ENCODE data around the gene ENDOG.
A peak's percentile ranks its signal among the peaks of the same experiment; 100 is the strongest.
"Not testable (repeated sequence)": the region's sequence is repeated elsewhere in the genome, so short reads cannot be mapped to it uniquely, and the experiment has no call there.

ENDOG gene

GRCh38 chr9:128774804-128775203, 43.5 kb upstream of the ENDOG start:
- no peak for TF ChIP-seq CTCF (IDR thresholded peaks at IDR 0.05; ENCODE audit: borderline replicate concordance, control extremely low read depth, extremely low read depth, insufficient read depth, missing control alignments)
- in situ Hi-C loops (cut with MboI; ENCODE audit: low sequenced_read_pairs, unreplicated experiment), result no loop called here
- DNase-seq (ENCODE audit: low spot score), result no peak

GRCh38 chr9:128780093-128780492, 38.2 kb upstream of the ENDOG start:
- DNase-seq (ENCODE audit: low spot score); in situ Hi-C loops (cut with MboI; ENCODE audit: low sequenced_read_pairs, unreplicated experiment): not testable (repeated sequence)

GRCh38 chr9:128781187-128782070, 36.9 kb upstream of the ENDOG start:
- no peak for TF ChIP-seq CTCF (IDR thresholded peaks at IDR 0.05; ENCODE audit: borderline replicate concordance, control extremely low read depth, extremely low read depth, insufficient read depth, missing control alignments)
- no peak for DNase-seq (ENCODE audit: low spot score)
- in situ Hi-C loops (cut with MboI; ENCODE audit: low sequenced_read_pairs, unreplicated experiment), result no loop called here

- no peak for DNase-seq (ENCODE audit: low spot score)
- no peak for TF ChIP-seq CTCF (IDR thresholded peaks at IDR 0.05; ENCODE audit: borderline replicate concordance, control extremely low read depth, extremely low read depth, insufficient read depth, missing control alignments)
- in situ Hi-C loops (cut with MboI; ENCODE audit: low sequenced_read_pairs, unreplicated experiment), result no loop called here
Measured at GRCh38 chr9:128782669-128783068, 35.6 kb upstream of the ENDOG start.

GRCh38 chr9:128785427-128785826, 32.9 kb upstream of the ENDOG start:
- DNase-seq (ENCODE audit: low spot score), result no peak
- no peak for TF ChIP-seq CTCF (IDR thresholded peaks at IDR 0.05; ENCODE audit: borderline replicate concordance, control extremely low read depth, extremely low read depth, insufficient read depth, missing control alignments)
- in situ Hi-C loops (cut with MboI; ENCODE audit: low sequenced_read_pairs, unreplicated experiment), result no loop called here

- peak; percentile 96 for DNase-seq (ENCODE audit: low spot score)
- TF ChIP-seq CTCF (IDR thresholded peaks at IDR 0.05; ENCODE audit: borderline replicate concordance, control extremely low read depth, extremely low read depth, insufficient read depth, missing control alignments), result no peak
- in situ Hi-C loops (cut with MboI; ENCODE audit: low sequenced_read_pairs, unreplicated experiment), result no loop called here
Measured at GRCh38 chr9:128786681-128787601, 31.4 kb upstream of the ENDOG start, which contains the start of gene TBC1D13. Gene TBC1D13 (plus strand): TSS chr9:128787253. CDS start chr9:128787354, 101 bp downstream.
